Activated CD8-positive, alpha-beta memory T cell treated with anti-CD3 and anti-CD28 coated beads for 48 hours (primary cell): ENCODE results near the gene SNX25.
A peak's percentile ranks its signal among the peaks of the same experiment; 100 is the strongest.
"Not testable (repeated sequence)": the region's sequence is repeated elsewhere in the genome, so short reads cannot be mapped to it uniquely, and the experiment has no call there.

Source experiments
- DNase-seq, 3 experiments: peaks; one replicate each; pipeline ENCODE4 v3.0.0-alpha.2; 2020; ENCODE audit warnings: low read depth in 2 of 3, low spot score in 2 of 3

The SNX25 gene

DNA sequence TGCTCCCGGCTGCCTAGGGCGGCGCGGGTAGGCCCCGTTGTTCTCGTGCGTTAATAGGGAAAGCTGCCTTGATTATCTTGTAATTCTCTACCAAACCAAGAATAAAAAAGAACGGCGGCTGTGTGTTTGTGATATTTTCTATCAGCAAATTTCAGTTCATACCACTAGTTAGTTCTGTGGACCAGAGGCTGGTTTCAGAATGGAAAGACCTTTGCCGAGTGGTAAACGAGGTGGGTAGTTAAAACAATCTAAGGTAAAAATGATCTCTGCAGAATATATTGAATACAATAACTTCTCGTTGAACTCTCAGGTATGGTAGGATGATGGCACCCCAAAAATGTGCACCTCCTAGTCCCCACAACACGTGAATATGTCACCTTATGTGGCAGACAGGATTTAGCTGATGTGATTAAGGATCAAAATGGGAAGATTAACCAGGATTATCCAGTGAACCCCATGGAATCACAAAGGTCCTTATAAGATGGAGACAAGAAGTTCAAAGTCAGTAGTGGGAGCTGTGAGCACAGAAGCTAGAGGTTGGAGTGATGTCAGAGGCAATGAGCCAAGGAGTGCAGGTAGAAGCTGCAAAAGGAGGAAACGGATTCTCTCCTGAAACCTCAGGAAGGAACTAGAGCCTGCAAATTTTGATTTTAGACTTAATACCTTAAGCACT lies 5.0 kb upstream of the SNX25 start:
- DNase-seq, result no peak

DNA sequence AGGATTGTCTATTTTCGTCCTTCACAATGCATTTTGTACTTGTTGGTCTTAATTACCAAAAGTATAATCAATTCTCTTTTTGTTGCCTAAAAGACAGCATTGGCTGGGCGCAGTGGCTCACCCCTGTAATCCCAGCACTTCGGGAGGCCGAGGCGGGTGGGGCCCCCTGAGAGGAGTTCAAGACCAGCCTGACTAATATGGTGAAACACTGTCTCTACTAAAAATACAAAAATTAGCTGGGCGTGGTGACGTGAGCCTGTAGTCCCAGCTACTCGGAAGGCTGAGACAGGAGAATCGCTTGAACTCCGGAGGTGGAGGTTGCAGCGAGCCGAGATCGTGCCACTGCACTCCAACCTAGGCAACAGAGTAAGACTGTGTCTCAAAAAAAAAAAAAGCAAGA lies 4.3 kb upstream of the SNX25 start:
- not testable (repeated sequence) for DNase-seq

- DNase-seq, result no peak
Observed at GRCh38 chr4:185205697-185206342, 3.6 kb upstream of the SNX25 start.

- DNase-seq, result no peak
Observed at GRCh38 chr4:185207466-185207865, 1.9 kb upstream of the SNX25 start.

- not testable (repeated sequence) for DNase-seq
Observed at GRCh38 chr4:185209852-185210101, 379 bp downstream of the SNX25 start.

GRCh38 chr4:185210102-185210981 lies 944 bp downstream of the SNX25 start:
- peak; percentile 6 to 27 (median 22) for DNase-seq

DNA sequence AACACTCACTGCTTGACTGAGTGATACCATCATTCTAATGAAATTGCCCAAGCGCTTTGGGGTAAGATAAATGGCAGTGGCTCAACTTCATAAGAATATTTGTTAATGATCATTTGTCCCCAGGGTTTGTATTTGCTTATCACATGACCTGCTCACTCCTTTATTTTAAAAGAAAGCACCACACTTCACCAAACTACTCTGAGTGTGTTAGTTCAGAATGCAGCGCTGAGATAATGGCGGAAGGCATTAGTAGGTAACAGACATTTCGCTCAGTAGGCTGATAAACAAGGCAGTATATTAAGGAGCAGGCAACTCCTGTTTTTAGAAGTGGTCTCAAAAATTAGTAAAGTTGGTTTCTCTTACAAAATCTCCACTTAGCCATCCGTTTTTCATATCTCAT lies 1.6 kb downstream of the SNX25 start:
- DNase-seq, result no peak

DNA sequence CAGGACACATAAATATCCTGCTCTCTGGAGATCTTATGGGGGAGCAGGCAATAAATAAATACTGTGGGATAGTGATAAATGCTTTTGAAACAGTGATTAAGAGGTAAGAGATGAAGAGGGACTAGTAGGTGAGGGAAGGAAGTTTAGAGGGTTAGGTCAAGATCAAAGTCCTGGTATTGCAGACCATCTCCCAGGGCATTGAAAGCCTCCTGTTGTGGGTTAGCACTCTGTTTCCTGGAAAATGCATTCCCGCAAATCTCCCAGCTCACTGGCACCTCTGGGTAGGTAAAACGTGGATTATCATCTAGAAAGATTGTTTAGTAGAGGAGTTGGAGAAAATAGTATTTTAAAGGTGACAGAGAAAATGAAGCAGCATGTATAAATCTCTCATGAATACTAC lies 2.2 kb downstream of the SNX25 start:
- no peak for DNase-seq

- no peak for DNase-seq
Observed at GRCh38 chr4:185212581-185212980, 3.2 kb downstream of the SNX25 start.

- no peak for DNase-seq
Observed at GRCh38 chr4:185213877-185214276, 4.5 kb downstream of the SNX25 start.

DNA sequence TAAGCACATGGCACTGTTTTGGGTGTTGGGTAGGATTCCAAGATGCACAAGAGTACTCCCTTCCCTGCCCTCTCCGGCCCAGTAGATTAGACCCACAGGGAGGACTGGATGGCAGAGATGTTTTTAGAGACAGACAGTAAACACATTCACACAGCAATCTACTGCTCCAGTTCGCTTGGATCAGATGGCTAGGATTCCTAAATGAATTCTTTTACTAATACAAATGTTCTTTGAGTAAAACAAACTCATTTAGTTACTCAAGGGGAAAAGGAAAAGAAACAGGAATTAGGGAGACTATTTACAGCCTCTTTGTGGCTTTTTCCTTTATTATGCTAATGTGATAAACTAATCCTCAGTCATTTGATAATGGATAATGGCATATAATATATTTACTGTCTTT lies 5.9 kb downstream of the SNX25 start:
- DNase-seq, result no peak

- no peak for DNase-seq
Observed at GRCh38 chr4:185217408-185217975, 8.1 kb downstream of the SNX25 start.

DNA sequence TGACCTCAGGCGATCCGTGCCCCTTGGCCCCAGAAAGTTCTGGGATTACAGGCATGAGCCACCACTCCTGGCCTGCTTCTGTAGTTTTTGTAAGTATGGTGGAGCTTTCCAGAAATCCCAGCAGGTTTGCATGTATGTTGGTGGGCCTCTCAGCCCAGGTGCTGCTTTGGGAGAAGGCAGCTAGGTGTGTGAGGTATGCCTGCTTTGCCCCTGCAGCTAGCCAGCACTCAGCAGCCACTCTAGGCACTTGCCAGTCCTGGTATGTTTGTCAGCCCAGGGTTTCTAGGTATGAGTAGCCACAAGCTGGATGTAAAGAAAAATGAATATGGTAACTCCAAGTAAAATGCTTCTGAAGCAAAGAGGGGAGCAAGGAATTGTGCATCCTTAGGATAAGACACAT lies 8.9 kb downstream of the SNX25 start:
- no peak for DNase-seq

DNA sequence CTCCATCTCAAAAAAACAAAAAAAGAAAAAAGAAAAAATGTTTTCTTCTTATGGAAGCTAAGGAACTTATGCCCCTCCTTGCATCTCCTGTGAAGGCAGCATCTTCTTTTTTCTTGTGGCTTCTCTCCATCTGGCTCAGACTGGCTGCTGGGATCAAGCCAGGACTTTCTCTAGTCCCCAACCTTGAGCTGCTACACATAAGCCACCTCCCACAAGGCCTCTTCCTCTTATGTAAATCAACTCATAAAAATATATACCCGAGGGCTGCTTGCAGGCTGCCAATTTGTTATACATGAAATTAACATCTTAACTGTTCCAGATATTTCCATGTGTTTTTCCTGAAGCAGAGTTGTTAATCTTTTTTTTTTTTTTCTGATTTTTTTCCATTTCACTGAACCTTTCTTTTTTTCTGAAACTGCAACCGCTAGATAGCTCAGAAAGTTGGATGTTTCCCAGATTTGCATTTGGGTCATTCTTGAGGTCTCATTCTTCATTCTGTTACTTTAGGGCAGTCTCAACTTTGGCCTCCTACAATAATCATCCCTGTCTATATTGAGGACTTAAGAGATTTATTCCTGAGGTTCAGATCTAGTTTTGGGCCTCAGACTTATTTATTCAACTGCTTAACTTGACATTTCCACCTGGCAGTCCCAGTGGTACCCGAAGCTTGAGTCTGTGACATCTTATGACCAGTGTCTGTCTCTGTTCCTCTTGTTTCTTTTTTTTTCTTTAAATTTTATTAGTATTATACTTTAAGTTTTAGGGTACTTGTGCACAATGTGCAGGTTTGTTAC lies 10.3 kb downstream of the SNX25 start:
- no peak for DNase-seq

GRCh38 chr4:185221491-185221890 lies 12.1 kb downstream of the SNX25 start:
- no peak for DNase-seq

GRCh38 chr4:185221912-185222311 lies 12.5 kb downstream of the SNX25 start:
- DNase-seq, result no peak

- DNase-seq, result no peak
Observed at GRCh38 chr4:185222598-185222997, 13.2 kb downstream of the SNX25 start.

GRCh38 chr4:185224597-185224996 lies 15.2 kb downstream of the SNX25 start:
- no peak for DNase-seq

DNA sequence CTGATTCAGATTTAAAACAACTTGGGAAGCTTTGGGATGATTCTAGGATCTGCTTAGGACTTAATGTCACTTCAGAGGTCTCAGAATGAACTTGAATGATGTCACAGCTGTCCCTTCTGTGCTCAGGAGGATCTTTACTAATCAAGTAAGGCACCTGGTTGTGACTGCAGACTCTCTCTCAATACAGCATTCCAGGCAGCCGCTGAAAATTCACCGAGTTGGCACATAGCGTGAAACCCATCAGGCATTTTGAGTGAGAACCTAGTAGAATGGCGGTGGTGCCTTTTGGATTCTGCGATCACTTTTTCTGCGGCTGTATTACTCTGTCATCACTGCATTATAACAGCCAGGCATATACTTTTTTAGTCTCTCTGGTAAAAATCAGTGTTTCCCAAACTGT lies 16.5 kb downstream of the SNX25 start:
- DNase-seq, result no peak

GRCh38 chr4:185227131-185227551 lies 17.7 kb downstream of the SNX25 start:
- no peak for DNase-seq

- no peak for DNase-seq
Observed at GRCh38 chr4:185227713-185228278, 18.4 kb downstream of the SNX25 start.
